Measurements from ENCODE around the gene H1-8.
"Not testable (repeated sequence)": the region's sequence is repeated elsewhere in the genome, so short reads cannot be mapped to it uniquely, and the experiment has no call there.

Gene H1-8, protein sequence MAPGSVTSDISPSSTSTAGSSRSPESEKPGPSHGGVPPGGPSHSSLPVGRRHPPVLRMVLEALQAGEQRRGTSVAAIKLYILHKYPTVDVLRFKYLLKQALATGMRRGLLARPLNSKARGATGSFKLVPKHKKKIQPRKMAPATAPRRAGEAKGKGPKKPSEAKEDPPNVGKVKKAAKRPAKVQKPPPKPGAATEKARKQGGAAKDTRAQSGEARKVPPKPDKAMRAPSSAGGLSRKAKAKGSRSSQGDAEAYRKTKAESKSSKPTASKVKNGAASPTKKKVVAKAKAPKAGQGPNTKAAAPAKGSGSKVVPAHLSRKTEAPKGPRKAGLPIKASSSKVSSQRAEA

DNA sequence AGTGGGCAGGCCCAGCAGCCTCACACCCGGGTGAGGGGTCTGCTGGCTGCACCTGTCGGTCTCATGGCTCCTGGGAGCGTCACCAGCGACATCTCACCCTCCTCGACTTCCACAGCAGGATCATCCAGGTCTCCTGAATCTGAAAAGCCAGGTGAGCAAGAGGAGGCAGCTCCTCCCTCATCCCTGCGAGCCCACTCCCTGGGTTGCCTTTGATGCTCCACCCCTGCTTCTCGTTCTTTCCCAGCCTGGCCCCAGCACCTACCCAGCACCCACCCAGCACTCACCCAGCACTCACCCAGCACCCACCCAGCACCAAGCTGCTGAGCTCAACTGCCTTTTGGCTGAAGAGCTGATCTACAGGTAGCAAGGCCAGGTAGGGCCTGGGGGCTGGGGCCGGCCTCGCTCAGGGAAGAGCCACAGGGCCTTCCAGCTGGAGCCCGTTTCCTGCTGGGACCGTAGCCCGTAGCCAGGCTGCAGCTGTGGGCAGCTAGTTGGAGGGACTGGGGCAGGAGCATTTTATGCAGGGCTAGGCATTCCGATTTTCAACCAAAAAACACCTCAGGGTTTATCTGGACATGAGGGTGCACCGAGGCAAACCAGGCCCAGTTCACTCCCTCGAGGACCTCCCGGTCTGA is at the start of gene H1-8:
H1-8 (plus strand) TSS at position 20 of the 635 bp plus-strand sequence; CDS start at position 64, 44 bp downstream.
- no peak for DNase-seq

DNA sequence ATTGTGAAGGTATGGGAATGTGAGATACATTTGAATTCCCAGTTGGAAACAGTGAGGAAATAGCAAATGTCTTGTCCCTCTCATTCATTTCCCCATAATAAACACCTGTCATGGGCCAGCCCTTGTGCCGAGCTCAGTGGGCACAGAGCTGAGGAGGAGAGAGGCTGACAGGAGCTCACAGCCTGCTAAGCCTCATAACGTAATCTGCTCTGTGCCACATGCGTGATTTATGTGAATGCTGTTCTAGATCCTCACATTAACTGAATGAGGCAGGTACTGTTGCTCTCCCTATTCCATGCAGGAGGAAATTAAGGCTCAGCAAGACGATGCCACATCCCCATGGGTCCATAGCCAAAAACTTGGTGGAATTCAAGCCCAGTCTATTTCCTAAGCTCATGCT is 49.8 kb upstream of the H1-8 start:
- no peak for DNase-seq

DNA sequence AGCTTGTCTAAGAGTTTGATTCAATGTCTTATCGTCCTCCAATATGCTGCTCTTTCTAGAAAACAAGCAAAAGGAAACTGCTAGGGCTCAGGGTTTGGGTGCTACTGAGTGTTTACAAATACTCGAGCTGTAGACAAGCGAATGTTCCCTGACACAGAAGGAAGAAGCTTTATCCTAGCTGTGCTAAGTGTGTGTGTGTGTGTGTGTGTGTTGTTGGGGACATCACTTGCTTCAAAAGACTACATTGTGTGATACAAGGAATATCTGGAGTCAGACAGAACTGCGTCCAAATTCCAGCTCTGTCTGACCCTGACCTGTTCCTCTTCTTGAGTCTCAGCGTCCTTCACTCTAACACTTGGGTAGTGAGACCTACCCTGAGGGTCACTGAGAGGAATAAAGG is 48.5 kb upstream of the H1-8 start:
- DNase-seq: not testable (repeated sequence)

DNA sequence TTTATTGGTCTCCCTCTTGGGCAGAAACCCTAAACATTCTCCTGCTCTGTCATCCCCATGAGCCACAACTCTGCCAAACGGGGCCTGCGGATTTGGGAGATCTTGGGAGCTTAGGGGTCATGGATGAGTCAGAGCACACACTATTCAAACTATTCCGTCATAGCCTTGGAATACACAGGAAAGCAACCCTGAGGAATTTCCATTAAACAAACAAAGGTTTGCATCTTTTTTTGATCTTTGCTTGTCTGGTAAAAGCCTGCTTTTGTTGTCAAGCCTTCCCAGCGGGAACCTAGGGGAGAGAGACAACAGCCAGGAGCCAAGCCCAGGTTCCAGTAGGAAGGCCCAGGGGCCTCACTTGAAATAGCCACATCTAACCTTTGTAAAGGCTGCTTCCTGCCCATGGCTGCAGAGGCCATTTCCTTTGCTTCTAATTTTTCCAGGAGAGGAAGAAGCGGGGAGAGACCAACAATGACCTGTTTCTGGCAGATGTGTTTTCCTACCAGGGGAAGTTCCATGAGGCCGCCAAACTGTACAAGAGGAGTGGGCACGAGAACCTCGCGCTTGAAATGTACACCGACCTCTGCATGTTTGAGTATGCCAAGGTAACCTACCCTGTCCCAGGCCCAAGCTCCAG is 47.9 kb upstream of the H1-8 start:
- DNase-seq: not testable (repeated sequence)

DNA sequence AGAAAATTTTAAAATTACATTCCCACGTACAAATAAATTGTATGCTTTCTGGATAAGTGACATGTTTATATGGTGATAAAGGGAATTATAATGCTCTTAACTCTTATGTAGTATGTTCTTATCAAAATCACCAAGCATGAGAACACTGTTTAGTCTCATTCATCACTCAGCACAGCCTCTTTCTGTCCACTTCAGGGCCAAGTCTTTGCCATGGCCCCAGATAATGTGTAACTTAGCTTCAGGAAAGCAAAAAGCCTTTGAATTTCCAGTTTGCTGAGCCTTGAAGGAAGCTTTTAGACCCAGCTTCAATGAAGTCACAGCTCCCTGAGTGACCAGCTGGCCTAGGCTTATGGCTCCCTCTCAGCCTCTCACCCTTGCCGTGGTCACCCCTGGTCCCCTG is 45.1 kb upstream of the H1-8 start:
- DNase-seq: not testable (repeated sequence)

DNA sequence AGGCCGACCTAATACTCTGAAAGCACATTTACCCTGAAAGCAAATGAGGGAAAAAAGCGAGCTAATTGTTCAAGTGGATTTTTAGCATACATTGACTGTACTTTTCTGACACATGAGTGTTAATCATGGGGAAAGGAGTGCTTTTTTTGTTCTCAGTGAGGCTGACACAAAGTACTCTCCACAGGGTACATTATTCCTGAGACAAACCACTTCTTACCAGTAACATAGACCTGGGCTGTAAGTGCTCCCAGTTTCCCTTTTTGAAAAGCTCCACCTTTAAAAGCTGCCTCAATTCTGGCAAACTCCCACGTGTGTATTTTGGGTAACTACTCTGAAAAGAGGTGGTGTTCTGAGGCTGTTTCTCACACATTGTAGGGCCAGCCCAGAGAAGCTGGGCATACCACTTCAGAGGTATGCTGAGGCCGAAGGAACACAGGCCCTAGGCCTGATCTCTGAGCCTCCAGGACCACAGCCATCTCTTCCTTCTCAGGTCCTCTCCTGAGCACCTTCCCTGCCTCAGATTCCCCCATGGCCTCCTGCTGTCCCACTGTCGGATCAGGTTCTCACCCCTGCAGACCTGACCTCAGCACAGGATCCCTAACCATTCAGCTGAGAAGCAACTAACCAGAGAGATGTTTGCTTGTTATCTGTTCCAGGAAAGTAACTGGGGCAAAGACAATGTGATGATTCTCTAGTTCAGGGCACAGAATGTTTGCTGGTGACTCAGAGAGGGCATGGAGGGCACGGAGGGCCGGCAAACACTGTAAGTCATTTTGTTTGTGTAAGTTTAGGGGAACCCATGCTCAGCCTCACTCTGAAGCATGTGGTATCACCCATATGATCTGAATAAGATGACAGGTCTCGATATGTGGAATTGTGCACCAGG is 44.1 kb upstream of the H1-8 start:
- not testable (repeated sequence) for DNase-seq

DNA sequence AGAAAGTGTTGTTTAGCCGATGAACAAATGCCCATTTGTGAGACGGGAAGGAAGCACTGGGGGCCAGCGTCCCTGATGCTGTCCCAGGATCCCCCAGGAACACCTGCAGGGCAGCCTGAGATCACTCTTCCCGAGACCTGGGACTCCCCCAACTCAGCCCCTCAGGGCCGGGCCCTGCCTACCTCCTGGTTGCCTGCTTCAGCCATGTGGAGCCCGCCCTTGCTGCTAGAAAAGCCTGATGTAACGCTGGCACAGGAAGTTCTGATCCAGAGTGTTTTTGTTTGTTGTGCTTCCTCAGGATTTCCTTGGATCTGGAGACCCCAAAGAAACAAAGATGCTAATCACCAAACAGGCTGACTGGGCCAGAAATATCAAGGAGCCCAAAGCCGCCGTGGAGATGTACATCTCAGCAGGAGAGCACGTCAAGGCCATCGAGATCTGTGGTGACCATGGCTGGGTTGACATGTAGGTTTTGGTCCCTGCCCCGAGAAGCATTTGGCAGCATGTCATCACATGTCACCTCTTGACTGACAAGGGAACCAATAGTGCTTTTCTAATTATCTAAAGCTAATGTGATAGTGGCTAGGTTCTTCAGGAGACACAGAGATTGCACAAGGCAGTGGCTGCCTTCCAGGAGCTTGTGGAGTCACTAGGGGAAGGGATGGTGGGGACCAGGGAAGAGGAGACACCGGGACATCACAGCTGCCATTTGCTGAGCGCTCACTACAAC is 43.2 kb upstream of the H1-8 start:
- DNase-seq: not testable (repeated sequence)

DNA sequence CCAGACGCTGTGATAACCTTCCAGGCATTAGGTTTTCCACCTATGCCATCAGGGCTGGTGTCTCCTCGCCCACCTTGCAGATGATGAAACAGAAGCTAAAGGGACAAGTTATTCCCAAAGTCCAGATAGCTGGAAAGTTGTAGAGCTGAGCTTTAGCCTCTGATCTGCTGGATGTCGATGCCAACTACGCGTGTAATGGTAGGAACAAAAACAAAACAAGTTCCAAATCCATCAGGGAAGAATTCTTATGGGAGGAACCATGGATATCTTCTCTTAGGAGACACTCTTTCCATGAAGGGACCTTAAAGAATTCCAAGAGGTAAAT is 42.7 kb upstream of the H1-8 start:
- no peak for DNase-seq

DNA sequence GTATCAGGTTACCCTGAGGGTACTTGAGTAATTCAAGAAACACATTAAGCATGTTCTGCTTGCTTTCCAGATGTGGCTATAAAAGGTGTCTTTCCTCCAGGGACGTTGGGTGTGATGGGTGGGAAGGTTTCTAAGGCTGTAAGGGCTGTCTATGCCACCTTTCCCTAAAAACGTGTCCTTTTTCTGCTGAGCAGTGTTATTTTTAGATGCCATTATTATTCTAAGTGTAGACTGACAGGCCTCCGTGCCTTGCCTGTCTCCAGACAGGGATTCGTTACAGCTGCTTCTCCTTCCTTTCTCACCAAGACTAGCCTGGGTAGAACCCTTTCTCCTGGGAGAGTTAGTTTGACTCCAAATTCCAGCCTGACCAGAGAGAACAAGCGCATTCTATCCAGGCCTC is 41.3 kb upstream of the H1-8 start:
- DNase-seq: no peak

DNA sequence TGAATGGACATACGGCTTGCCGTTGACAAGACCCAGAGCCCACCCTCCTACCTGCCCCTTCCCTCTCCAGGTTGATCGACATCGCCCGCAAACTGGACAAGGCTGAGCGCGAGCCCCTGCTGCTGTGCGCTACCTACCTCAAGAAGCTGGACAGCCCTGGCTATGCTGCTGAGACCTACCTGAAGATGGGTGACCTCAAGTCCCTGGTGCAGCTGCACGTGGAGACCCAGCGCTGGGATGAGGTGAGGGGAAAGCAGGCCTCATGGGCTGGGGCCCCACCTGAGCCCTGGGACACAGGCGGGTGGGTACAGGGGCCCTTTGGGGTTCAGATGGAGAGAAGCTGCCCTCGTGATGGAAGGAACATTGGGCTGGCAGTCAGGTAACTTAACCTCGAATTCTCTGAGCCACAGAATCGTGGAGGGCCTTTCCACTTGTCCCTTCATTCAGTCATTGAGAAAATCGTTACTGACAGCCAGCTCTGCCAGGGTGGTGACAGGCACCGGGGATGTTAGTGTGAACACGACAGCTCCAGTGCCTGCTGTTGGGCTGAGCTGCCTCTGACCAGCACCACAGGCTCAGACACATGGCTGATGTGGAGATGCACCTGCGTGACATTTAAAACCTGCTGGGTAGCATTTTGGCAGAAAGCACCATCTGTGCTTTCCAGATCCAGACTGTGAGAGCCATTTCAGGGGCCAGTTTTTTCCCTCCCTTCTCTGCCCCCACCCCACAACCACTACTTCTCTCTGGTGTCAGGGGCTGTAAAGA is 40.1 kb upstream of the H1-8 start:
- no peak for DNase-seq

DNA sequence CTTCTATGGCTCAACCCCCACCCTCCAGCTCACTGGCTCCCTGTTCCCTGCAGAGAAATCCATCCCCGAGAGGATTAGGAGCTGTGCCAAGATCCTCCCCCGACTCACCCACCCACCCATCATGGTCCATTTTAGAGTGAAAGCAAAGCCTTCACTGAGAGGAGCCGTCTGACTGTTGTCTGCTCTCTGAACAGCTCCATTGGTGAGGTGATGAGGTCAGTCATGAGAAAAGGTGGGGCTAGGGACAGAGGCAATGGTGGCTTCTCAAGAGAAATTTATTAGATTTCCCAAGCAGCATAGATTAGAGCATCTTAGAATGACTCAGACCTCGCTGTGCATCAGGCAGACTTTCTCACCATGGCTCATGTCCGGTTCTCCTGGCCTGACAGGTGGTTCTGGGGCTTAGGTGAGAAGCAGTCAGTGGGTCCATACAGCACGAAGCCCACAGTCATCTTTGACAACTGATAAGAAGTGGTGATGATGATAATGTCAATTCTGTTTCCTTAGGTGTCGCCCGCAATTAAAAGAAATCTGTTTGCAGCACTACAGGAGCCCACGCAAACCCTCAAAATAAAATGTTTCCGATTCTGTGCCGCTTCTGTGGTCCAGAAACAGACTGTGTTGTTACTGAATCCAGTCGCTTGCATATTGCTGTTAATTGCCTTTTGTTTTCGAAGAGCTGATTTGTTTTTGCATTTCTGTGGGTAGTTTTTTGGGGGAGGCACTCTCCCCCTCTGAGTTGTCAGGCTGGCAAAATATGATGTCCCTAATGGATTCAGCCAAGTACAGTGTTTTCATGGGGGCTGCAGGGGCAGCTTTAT is 39.3 kb upstream of the H1-8 start:
- no peak for DNase-seq

DNA sequence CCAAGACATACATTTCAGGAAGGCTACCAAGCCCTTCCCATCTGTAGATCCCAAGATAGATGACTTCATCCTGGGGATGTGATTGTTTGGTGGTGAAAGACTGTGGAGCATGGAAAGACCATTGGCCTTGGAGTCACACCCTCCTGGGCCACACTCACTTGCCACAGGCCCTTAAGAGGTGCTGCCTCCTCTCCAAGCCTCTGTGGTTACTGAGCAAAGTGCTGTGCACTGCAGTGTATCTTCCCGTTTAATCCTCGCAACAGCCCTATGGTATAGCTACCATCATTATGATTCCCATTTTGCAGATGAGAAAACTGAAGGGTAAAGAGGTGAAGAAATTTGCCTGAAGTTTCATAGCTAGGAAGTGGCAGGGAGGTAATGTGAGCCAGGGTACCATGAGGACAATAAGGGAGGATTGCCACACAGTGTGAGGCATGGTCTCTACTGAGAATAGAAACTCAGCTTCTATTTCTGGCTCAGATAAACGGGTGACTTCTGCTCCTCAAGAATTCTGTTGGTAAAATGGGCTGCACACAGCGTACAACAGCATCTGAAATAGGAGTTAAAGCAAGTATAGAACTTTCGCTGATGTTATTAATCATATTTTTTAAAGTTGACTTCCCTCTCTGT is 38.4 kb upstream of the H1-8 start:
- DNase-seq: no peak

DNA sequence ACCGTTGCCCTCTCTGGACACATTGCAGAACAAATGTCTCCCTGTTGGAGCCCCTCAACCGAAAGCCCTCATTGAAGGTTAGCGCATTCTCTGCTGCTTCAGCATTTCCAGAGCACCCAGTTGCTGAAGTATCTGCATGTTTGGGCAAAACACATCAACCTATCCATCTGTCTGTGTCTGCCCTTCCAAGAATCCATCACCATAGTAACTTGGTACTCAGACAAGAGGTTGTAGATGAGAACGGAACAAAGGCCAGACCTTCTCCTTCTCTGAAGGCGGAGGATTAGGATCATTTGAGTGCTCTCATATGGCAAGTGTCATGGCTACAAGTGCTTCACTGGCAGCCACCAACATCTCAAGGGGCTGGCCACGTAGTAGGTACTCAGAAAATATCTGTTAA is 37.6 kb upstream of the H1-8 start:
- DNase-seq: no peak

DNA sequence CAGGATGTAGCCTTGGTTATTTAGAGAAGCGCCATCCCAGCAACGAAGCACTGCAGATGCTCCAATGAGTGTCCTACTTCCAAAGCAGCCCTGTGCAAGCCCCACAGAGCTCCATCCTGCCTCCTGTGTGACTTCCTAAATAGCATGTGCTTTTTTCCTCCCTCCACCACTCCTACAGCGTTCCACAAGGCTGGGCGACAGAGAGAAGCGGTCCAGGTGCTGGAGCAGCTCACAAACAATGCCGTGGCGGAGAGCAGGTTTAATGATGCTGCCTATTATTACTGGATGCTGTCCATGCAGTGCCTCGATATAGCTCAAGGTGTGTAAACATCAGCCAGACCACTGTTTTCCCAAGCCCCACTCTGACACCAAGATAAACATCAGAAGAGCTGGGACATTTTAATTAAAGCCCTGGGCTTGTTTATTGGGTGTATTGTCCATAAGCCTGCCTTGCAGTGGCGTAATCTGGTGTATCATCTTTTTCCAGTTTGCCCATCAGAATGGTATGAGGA is 36.7 kb upstream of the H1-8 start:
- DNase-seq: no peak

DNA sequence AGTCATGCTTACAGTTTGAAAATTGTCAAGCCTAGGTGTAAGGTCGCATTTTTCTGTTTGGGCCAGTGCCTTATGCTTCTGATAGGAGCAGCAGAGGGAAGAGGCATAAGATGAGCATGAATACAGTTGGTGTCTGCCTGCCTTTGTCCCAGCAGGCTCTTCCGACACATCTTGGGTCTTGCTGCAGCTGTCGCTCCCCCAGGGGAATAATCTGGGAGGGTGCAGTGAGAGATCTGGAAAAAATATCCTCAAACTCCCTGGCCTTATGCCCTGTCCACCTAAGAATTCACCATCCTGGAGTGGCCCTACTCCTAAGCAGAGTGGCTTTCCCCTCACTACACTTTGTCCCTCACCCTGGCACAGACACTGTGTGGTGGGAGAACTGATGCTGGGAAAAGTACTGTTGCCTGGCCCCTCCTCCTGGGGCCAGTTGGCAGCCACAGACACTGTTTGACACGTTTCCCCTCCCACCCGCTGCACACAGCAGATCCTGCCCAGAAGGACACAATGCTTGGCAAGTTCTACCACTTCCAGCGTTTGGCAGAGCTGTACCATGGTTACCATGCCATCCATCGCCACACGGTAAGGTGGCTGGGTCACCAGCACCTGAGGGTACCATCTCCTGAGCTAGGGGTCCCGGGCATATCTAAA is 35.7 kb upstream of the H1-8 start:
- DNase-seq: no peak

DNA sequence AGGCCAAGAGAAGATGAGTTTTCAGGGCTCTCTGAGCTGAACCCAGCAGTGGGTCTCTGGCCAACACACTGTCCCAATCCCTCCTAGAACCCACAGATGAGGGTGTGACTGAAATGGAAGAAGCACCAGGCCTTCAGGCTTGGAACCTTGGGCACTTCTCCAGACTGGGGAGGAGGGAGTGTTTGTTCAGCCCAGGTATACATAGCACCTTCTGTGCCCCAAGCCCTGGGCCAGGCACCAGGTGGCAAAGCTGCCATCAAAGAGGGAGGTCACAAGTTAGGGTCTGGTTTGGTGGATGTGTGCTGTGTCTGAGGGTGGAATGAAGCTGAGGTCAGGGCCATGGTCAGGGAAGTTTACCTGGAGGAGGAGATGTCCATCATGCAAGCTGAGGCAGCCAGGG is 30.4 kb upstream of the H1-8 start:
- no peak for DNase-seq

DNA sequence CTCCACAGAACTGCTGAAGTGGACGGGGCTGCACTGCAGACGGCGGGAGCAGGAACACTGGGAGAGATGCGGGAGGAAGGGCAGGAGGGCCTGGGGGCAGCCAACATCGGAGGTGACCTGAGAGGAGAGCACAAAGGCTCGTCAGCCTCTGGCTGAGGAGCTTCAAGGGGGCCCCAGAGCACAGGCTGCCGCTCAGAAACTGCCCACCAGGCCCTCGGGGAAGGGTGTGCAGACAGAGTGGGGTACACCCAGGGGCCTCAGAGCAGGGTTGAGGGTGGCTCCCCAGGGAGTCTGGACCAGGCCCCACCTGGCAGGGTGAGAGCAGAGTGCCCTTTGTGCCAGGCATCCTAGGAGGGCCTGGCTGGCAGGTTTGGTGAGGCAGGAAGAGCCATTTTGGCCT is 29.3 kb upstream of the H1-8 start:
- no peak for DNase-seq

DNA sequence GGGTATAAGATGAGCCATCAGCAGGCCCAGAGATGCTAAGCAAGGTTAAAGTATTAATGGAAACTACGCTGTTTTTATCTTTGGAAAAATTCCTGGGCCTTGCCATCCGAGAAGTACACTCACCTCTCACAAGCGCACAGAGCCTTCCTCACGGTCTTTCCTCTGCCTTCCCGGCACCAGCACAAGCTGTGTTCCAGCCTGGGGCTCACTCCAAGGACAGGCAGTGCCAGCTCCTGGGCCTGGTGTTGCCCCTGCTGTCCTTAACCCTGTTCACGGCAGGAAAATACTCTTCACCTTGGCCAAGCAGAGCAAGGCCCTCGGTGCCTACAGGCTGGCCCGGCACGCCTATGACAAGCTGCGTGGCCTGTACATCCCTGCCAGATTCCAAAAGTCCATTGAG is 28.9 kb upstream of the H1-8 start:
- no peak for DNase-seq

DNA sequence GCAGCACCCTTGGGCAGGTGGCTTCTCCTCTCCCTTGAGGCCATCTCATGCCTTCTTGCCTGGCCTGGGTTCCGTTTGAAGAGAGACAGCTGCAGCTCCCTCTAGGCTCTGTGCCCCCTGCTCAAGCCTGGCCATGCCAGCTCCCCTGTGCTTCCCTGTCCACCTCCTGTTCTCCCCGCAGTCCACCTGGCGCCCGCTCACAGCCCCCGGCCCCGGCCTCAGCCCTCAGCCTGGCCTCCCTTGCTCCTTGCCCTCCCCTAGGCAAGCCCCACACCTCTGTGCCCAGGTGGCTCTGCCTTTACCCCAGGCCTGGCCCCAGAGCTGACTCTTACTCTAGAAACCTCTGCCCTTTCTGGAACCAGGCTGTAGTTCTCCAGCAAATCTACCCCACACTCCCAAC is 28.4 kb upstream of the H1-8 start:
- no peak for DNase-seq
